Medulla oblongata (tissue), 1 donor: ENCODE results near the gene TDRD9.
A peak's percentile ranks its signal among the peaks of the same experiment; 100 is the strongest.

Experiments
- DNase-seq: peaks from one replicate; pipeline ENCODE4 v3.0.0-alpha.2; 2015; ENCODE audit errors: extremely low spot score

Gene TDRD9

DNA sequence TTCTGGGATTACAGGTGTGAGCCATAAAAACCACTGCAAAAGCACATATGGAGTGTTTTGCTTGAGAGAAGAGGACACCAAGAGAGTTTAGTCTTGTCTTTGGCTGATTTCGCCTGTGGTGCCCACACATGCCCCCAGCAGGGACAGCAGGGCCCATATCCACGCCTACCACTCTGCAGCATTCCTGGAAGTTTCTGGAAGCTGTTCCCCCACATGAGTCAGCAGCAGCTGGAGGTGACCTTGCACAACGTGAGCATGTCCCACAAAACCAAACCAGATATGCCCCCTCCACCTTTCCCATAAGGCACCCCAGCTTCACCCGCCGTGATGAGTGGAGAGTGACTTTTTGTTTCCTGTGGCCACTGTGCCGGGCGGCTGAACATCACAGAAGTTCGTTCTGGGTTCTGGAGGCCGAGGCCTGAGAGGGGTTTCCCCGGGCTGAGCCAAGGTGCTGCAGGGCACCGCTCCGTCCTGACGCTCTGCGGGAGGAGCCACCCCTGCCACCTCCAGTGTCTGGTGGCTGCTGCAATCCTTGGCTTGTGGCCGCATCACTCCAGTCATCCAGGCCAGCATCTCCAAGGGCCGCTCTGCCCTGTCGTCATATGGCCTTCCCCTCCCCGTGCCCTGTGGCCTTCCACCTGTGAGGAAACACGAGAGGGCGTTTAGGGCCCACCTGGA, 162.0 kb downstream of the TDRD9 start:
- no peak for DNase-seq

DNA sequence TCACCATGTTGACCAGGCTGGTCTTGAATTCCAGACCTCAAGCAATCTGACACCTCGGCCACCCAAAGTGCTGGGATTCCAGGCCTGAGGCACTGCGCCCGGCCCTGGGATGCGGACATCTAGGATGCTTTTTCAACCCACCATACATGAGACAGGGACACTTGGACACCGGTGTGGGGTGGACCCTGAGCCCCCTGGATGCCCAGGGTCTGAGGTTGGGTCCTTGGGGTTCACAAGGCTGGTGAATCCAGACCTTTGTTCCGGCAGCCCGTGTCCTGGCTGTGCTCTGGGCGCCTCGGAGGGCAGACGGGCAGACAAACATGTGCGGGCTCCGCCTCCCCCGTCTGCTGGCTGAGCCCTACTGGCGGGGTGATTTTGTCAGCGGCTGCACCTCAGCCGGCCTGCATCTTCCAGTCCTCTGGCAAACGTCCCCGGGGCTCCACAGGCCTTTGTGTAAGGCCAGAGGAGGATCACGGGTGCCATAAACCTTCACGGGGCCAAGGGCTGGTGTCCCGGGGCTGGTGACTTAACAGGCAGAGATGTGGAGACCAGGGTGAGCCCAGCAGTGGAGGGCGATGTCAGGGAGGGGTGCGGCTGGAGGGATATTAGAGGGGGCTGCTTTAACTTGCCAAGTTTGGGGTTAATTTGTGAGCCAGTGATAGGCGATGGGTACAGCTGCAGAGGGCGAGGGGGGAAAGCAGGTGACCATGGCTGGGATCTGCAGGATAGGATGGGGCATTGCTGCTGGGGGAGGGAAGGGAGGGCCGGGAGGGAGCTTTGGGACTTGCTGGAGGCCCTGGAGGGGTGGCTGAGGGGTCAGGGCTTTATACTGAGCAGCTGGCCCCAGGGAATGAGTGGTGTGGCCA, 163.0 kb downstream of the TDRD9 start:
- no peak for DNase-seq

DNA sequence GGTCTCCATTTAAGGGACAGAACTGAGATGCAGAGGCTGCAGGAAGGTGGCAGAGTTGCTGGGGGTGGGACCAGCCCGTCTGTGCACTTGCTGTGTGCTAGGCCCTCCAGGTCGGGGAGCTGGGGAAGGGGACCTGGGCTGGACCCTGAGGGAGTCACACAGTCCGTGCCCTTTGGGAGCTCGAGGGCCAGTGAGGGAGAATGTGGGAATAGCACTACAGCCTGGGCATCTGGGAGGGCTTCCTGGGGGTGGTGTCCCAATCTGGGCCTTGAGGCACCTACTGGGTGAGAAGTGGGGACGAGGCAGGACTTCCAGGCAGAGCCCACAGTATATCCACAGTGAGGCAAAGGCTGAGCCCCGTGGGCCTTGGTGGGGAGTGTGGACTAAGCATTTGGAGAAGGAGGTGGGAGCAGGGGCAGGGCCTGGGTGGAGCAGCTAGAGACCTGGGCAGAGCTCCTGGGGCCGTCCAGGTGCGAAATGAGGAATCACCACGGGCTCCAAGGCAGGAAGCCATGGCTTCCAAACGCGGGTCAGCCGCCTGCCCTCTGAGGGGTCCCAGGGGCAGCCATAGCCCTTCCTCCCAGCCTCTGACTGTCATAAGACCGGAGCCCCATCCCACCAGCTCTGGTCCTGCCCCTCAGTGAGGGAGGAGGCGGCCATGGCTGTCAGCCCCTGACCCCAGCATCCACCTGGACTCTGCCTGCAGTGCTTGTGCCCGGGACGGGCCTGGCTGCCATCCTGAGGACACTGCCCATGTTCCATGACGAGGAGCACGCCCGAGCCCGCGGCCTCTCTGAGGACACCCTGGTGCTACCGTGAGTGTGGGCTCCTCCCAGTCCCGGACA, 163.9 kb downstream of the TDRD9 start:
- DNase-seq: no peak

DNA sequence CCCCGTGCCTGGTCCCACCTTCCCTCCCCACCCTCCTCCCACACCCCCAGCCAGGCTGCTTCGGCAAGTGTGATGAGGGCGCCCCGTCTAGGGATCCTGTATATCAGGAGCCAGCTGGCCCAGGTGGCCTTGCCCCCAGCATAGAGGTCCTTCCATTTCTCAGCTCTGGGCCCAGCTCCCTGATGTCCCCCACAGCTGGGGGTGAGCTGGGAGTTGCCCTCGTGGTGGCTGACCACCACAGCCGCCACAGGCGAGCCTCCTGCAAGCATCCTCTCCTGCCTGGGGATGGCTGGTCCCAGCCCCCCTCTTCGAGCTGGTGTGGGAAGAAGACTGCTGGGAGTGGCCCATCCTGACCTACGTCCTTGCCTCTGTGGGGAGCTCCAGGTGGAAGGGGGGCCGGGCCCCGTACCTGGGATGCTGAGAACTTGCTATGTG, 164.7 kb downstream of the TDRD9 start:
- no peak for DNase-seq

DNA sequence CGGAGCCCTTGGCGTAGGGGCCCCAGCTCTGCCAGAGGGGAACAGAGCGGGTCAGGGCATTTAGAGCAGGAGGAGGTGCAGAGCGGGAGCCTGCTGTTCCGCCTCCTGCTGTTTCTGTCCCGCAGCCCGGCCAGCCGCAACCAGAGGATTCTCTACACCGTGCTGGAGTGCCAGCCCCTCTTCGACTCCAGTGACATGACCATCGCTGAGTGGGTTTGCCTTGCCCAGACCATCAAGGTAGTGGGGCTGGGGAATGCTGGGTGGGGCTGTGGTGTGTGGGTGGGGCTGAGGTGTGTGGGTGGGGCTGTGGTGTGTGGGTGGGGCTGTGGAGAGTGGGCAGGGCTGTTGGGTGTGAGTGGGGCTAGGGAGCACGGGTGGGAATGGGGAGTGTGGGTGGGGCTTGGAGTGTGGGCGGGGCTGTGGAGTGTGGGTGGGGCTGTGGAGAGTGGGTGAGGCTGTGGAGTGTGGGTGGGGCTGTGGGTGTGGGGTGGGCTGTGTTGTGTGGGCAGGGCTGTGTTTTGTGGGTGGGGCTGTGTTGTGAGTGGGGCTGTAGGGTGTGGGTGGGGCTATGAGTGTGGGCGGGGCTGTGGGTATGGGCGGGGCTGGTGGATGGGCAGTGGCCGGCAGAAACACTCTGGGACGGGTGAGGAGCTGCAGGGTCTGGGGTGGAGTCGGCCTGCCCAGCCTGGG, 165.3 kb downstream of the TDRD9 start:
- DNase-seq: no peak

DNA sequence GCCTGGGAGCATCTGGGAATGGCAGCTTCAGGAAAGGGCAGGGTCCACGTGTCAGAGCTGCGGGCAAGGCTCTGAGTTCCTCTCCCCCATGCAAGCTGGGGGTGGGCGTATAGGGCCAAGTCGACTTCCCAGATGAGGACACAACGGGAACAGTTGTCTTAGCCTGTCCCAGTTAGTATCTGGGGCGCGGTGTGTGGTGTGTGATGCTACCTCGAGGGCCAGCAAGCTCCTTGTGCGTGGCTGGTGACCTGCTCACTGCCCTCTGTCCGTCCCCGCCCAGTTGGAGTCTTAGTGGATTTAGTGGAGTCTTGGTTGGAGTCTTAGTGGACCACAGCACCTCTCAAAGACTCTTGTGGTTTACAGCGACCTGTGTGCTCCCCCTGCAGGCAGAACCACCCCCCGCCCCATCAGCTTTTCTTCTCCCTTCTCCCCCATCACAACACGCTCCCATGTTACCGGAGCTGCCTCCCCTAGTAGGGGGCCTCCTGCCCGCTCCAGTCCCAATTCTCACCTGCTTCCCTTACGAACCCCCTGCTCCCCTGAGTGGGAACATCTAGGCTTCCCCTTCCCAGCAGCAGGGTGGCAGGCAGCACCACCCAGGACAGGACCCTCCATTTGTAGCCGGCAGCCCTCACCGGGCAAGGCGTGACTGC, 165.9 kb downstream of the TDRD9 start:
- no peak for DNase-seq

DNA sequence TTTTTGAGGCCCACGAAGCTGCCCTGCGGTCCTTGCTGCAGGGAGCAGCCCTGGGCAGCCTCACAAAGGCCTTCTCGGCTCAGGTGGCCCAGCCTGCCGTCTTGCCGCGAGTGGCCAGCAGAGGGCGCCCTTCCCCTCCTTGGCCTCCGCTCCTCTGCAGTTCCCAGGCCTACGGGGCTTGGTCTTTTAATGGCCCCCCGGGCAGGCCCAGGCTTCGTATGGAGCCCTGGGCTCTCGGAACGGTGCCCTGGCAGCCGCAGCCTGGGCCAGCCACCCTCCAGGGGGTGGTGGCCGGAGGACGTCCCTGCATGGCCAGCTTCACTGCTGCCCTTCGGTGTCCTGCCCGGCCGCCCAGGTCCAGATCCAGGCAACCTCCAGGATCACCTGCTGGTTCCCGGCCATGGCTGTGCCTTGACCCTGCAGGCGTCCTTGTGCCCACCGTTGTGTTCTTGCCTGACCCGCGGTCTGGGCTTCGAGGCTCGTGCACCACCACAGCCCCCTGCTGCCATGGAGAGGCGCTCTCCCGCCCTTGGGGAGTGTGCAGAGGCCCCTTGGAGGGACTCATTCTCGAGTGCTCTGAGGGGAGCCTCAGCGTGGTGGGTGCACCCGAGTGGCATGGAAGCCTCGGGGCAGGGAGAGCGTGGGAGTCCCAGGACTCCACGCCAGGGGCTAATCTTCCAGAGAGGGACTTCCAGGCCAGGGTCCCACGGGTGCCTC, 166.6 kb downstream of the TDRD9 start:
- peak; percentile 8 for DNase-seq

DNA sequence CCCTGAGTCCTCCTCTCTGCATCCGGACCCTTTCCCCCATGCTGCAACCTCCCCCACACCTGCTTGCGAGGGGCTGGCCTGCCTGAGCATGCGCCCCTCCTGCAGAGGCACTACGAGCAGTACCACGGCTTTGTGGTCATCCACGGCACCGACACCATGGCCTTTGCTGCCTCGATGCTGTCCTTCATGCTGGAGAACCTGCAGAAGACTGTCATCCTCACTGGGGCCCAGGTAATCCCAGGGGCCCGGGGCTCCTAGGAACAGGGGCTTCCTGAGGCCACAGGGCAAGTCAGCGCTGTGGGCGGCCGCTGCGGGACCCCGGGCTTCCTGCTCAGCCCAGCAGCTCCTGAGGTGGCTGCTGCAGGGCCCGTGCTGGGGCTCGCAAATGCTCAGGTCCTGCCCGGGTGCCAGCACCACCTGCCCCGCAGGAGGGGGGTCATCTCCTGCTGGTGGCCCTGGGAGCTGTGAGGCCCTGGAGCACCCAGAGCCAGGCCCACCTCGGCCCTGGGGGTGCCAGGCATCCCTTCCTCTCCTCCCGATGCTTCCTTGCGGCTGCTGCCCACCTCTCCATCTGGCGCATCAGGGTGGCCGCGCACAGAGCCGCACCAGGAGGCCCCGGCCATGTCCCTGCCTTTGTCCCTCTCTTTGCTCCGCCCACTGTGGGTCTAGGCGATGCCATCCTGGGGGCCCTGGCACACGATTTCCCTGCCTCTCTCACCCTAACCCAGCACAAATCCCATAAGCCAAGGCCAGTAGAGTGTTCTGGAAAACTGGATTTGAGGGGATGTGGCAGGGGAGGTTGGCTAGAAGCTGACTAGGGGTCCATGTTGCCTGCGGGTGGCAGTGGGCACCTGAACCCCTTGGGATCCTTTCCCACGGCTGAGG, 167.4 kb downstream of the TDRD9 start:
- no peak for DNase-seq

DNA sequence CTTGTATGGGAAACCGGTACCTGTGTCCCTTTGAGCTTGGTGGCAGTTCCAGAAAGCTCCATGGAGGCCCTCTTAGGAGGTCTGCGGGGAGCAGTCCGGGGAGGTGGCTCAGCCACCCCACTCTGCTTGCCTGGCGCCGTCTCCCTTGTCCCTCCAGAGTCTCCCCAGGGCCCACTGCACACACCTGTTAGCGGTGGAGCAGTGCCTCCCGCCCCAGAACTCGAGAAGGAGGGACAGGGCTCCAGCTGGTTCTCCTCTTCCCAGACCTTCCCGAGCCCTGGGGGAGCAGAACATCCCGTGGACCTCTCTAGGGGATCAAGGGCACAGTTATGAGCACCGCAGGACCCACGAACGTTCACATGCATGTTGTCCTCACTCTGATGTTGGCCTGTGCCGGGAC, 168.1 kb downstream of the TDRD9 start:
- no peak for DNase-seq

DNA sequence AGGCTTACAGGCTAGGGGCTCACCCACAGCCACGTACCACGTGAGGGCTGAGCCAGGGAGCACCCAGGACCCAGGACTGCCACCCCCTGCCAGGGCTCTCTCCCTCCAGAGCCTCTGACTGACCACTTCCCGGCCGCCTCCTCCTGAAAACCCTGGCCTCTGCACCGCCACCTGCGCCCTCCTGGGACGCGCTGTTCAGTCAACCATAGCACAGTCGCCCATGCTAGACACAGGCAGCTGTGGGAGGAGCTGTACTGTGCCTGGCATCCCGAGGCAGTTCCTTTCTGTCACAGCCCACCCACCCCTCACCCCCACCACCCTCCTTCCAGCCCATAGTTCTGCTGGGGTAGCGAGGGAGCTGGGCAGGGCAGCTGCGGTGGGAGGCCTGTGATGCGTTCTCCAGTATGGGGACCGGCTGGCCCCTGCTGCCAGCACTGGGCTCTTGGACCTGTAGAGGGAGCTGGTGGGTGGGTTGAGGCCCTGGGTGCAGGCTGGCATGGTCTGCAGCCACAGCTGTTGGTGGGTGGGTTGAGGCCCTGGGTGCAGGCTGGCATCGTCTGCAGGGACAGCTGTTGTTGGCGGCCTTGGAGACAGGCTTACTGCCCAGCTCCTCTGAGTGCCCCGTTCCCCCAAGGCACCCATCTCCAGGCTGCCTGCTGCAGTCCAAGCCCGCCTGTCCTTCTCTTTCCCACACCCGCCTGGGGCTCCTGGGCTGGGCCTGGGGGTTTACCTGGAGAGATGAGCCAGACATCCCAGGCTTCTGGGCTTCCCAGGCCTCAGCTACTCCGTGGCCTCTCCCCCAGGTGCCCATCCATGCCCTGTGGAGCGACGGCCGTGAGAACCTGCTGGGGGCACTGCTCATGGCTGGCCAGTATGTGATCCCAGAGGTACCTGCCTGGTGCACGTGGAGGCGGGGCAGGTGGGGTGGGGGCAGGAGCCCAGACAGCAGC, 168.8 kb downstream of the TDRD9 start:
- DNase-seq: no peak

DNA sequence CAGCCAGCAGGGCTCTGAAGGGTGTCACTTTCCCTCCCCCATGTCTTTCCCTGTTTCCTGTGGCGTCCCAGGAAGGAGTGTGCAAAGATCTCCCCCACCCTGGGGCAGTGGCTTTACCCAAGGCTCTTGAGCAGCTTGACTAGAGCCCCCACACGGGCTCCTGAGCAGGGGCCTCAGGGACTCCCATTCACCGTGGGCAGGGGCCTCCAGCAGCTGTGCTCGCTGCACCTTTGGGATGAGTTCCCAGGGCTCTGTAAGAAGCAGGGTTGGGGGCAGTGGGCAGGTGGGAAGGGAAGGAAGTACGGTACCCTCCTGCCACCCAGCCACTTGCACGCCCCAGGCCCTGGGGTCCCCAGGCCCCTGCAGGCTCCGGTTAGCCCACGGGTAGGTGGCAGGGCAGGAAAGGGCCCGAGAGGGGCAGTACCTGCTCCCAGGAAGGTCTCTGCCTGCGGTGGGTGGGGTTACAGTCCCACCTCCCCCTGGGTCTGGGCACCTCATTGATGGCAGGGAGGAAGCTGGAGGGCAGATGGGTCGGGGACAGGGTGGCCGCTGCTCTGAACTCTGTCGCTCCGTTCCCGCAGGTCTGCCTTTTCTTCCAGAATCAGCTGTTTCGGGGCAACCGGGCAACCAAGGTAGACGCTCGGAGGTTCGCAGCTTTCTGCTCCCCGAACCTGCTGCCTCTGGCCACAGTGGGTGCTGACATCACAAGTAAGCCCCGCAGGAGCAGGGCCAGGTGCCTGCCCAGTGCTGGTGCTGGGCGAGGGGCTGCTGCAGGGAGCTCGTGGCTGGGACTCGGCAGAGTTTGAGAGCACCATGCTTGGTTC, 170.2 kb downstream of the TDRD9 start:
- DNase-seq: no peak

DNA sequence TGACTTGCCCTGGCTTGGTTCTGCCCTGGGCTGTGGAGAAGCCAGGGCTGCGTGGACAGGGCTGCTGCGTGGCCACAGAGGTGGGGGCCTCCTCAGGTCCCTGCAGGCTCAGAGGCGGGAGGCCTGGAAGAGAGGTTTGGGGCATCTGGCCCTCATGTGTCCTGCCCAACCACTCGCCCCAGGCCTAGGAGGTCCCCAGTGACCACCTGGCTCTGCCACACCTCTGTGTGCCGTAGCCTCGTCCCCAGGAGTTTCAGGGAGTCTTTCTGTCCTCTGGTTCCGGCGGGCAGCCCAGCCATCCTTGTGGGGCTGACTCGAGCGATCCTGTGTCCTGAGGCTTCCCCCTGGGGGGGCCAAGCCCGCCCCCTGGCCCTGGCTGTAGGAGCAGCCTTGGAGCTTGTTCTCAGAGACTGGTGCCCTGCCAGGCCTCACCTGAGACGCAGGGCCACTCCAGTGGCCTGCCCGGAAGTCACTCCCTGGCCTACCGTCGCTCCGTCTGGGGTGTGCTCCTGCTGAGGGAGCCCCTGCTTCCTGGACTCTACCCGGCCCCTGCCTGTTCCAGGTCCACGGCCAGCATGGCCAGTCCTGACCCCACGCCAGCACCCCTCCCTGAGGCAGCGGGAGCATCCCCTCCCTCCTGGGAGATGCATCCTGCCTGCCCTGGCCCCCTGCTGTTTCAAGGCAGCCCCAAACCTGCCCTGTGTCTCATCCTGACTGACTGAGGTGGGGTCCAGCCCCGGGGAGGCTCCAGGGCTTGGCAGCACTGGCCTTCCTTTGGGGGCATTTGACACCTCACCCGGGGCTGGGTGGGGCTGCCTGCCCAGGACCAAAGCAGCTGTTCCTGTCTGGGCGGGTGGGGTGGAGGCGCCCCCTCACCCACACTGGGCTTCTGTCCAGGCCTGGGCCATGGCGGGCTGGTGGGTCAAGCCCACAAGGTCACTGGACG, 171.1 kb downstream of the TDRD9 start:
- no peak for DNase-seq

DNA sequence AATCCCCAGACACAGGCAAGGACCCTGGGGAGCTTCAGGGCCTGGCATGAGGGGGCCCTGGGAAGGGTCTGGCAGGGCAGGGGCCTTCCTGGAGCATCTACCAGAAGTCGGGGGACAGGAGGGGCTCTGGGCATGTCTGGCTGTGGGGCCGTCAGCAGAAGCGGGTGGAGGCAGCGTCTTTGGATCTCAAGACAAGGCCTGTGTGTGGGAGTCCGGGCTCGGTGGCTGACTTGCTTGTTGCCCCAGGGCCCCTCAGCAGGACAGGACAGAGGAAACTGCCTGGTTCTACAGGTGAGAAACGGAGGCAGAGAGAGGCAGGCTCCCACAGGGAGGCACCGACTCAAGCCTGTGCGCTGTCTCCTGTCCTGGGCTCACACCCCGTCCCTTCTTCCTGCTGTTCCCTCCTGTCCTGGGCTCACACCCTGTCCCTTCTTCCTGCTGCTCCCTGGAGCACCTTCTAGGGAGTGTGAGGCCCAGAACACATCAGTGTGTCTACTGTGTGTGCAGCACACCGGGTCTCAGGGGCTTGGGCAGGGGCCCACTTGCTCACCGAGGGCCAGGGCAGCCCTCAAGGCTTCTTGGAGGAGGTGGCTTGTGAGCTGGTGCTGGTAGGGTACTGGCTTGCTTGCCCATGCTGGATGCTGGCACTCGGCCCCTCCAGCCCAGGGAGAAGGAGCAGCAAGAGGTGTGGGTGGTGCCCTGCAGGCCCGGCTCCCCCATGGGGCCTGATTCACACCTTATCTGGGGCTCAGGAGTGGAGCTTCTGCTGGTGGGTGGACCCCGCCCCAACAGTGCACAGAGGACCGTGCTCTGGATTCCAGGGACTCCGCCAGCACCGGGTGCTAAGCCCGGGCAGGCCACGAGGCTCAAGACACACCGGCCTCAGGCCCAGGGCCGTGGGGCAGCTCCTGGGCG, 172.2 kb downstream of the TDRD9 start:
- no peak for DNase-seq

DNA sequence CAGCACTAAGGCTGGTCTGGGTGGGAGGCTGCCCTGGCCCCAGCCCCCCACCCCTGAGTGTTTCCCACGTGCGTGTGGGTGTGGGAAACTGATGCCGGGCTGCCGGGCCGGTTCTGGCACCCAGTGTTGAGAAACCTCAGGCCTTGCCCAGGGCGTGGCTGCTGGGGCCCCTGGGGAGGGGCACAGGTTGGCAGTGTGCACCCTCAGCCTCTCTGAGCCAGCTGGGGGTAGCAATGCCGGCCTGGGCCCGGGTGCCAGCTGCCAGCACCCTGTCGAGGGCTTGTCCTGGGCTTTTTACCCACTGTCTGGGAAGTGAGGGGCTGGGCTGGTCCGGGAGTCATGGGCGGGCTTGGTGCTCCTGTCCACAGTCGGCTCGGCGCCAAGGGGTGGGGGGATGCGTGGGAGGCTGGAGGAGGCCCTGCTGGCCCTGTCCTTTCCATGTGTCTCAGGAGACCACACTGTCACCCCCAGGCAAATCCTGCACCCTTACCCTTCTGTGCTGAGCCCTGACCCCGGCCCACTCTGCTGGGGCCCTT, 172.9 kb downstream of the TDRD9 start:
- DNase-seq: no peak
